H1 (cell line): Measurements from ENCODE around the gene RNU7-1. TPM values are rescaled to one million over a fixed set of nuclear protein-coding genes. Genes with fewer than 3 reads are reported as not detected.

Experiments
- CTCF ChIA-PET: fragments of 300-600 bp; sonication (Branson Sonifier 250); formaldehyde crosslinking; loops from one replicate; lab custom pipeline; 2021; ENCODE audit not compliant: partially characterized antibody; lab: Charles Lee
- POLR2A ChIA-PET: fragments of 300-600 bp; sonication (Branson Sonifier 250); formaldehyde crosslinking; loops from one replicate; lab custom pipeline; 2021; ENCODE audit warnings: inconsistent platforms; ENCODE audit not compliant: partially characterized antibody; lab: Charles Lee
- DNase-seq, 2 experiments: peaks; one replicate each; pipeline versions ENCODE4 v3.0.0 to v3.0.0-alpha.2; 2010 to 2022; ENCODE audit warnings: low spot score in 2 of 2, low read depth in 1 of 2, mixed read lengths in 1 of 2
- FAIRE-seq: peaks from 2 replicates; lab custom pipeline; 2011; peaks lifted over from hg19 to GRCh38; lab: Jason Lieb, UNC
- H2AFZ ChIP-seq: 2 replicates; pipeline ENCODE4 v1.8.1; 2012; ENCODE audit warnings: low read length, inconsistent platforms
- H2AK5ac ChIP-seq: 2 replicates; pipeline ENCODE4 v1.6.1; 2013; ENCODE audit warnings: low read depth, low read length
- H2BK120ac ChIP-seq: replicated peaks from 2 replicates; pipeline ENCODE3; 2013; ENCODE audit warnings: low read depth, low read length, inconsistent platforms
- H2BK12ac ChIP-seq: 2 replicates; pipeline ENCODE4 v1.6.1; 2013; ENCODE audit warnings: low read depth, low read length
- H2BK15ac ChIP-seq: 2 replicates; pipeline ENCODE4 v1.6.1; 2013; ENCODE audit warnings: low read length
- H2BK20ac ChIP-seq: 2 replicates; pipeline ENCODE4 v1.6.1; 2013; ENCODE audit warnings: low read length
- H2BK5ac ChIP-seq: 2 replicates; pipeline ENCODE4 v1.6.1; 2013; ENCODE audit warnings: low read depth, low read length
- H3K14ac ChIP-seq: 2 replicates; pipeline ENCODE4 v1.6.1; 2013; ENCODE audit warnings: inconsistent platforms; ENCODE audit not compliant: insufficient read length
- H3K18ac ChIP-seq: 2 replicates; pipeline ENCODE4 v1.6.1; 2013; ENCODE audit warnings: low read length; ENCODE audit errors: extremely low read depth
- H3K23ac ChIP-seq: 2 replicates; pipeline ENCODE4 v1.6.1; 2013; ENCODE audit warnings: inconsistent platforms; ENCODE audit not compliant: insufficient read length
- H3K23me2 ChIP-seq: 2 replicates; pipeline ENCODE4 v1.6.1; 2013; ENCODE audit warnings: low read depth, low read length
- H3K27ac ChIP-seq: 2 replicates; pipeline ENCODE4 v1.6.1; 2011; ENCODE audit warnings: low read depth, low read length, inconsistent platforms
- H3K27me3 ChIP-seq, 4 experiments: replicated peaks in 1 of 4; 1 replicate in 1 of 4; 2 replicates in 3 of 4; pipeline versions ENCODE4 v1.6.1 to v1.8.1; 2011 to 2013; ENCODE audit warnings: low read length in 3 of 4, mild to moderate bottlenecking in 3 of 4, inconsistent platforms in 2 of 4, mixed read lengths in 2 of 4, moderate library complexity in 1 of 4; ENCODE audit not compliant: control insufficient read depth in 3 of 4, insufficient read depth in 3 of 4; ENCODE audit errors: extremely low read depth in 1 of 4
- H3K36me3 ChIP-seq, 4 experiments: 2 replicates each; pipeline versions ENCODE4 v1.6.1 to v1.8.1; 2011 to 2013; ENCODE audit warnings: mild to moderate bottlenecking in 4 of 4, low read length in 3 of 4, moderate library complexity in 2 of 4, control low read depth in 1 of 4, inconsistent platforms in 1 of 4; ENCODE audit not compliant: insufficient read depth in 4 of 4, control insufficient read depth in 2 of 4
- H3K4ac ChIP-seq: replicated peaks from 2 replicates; pipeline ENCODE3; 2013; ENCODE audit warnings: low read length, low read depth, mixed read lengths, inconsistent platforms; ENCODE audit not compliant: insufficient read length
- H3K4me1 ChIP-seq, 4 experiments: replicated peaks in 1 of 4; 1 replicate in 1 of 4; 2 replicates in 3 of 4; pipeline versions ENCODE4 v1.6.1 to v1.8.1; 2011 to 2013; ENCODE audit warnings: low read length in 3 of 4, inconsistent platforms in 2 of 4, mixed read lengths in 1 of 4; ENCODE audit not compliant: insufficient read depth in 4 of 4, control insufficient read depth in 3 of 4
- H3K4me2 ChIP-seq, 2 experiments: 2 replicates each; pipeline versions ENCODE4 v1.6.1 to v1.8.1; 2011 to 2013; ENCODE audit warnings: low read depth in 2 of 2, low read length in 2 of 2, control low read depth in 1 of 2, inconsistent platforms in 1 of 2, mild to moderate bottlenecking in 1 of 2; ENCODE audit not compliant: insufficient read depth in 1 of 2
- H3K4me3 ChIP-seq, 4 experiments: fragments of 200-600, 300-600 bp in 1 of 4; sonication (generic), shearing (Covaris generic), sonication (Bioruptor Twin) in 1 of 4; 2 replicates each; pipeline versions ENCODE4 v1.5.1 to v1.8.1; 2011 to 2016; ENCODE audit warnings: low read length in 4 of 4, low read depth in 3 of 4, control low read depth in 2 of 4, inconsistent platforms in 2 of 4, mild to moderate bottlenecking in 2 of 4, mixed read lengths in 1 of 4, moderate library complexity in 1 of 4; ENCODE audit not compliant: insufficient read depth in 2 of 4; ENCODE audit errors: extremely low read depth in 1 of 4
- H3K56ac ChIP-seq: replicated peaks from 2 replicates; pipeline ENCODE3; 2013; ENCODE audit warnings: low read depth, mild to moderate bottlenecking, mixed read lengths, low read length, inconsistent platforms; ENCODE audit not compliant: insufficient read length
- H3K79me1 ChIP-seq: 2 replicates; pipeline ENCODE4 v1.6.1; 2013; ENCODE audit warnings: low read depth, low read length, control low read depth
- H3K79me2 ChIP-seq, 2 experiments: 2 replicates each; pipeline versions ENCODE4 v1.6.1 to v1.8.1; 2012 to 2013; ENCODE audit warnings: low read length in 2 of 2, mild to moderate bottlenecking in 2 of 2, inconsistent platforms in 1 of 2; ENCODE audit not compliant: insufficient read depth in 2 of 2, control insufficient read depth in 1 of 2
- H3K9ac ChIP-seq, 4 experiments: replicated peaks in 1 of 4; 1 replicate in 1 of 4; 2 replicates in 3 of 4; pipeline versions ENCODE4 v1.6.1 to v1.8.1; 2011 to 2013; ENCODE audit warnings: low read depth in 3 of 4, low read length in 3 of 4, control low read depth in 2 of 4, mild to moderate bottlenecking in 2 of 4, moderate library complexity in 2 of 4, inconsistent platforms in 1 of 4; ENCODE audit errors: extremely low read depth in 1 of 4
- H3K9me3 ChIP-seq, 2 experiments: 2 replicates each; pipeline versions ENCODE4 v1.6.1 to v1.8.1; 2012 to 2013; ENCODE audit warnings: mild to moderate bottlenecking in 2 of 2, moderate library complexity in 2 of 2, control low read depth in 1 of 2, inconsistent platforms in 1 of 2, low read depth in 1 of 2, low read length in 1 of 2, mixed read lengths in 1 of 2; ENCODE audit not compliant: insufficient read depth in 2 of 2
- H4K20me1 ChIP-seq, 2 experiments: replicated peaks in 1 of 2; 2 replicates each; pipeline versions ENCODE3 to v1.8.1; 2011 to 2013; ENCODE audit warnings: inconsistent platforms in 2 of 2, low read length in 2 of 2, mild to moderate bottlenecking in 1 of 2; ENCODE audit not compliant: insufficient read depth in 2 of 2, control insufficient read depth in 1 of 2
- H4K5ac ChIP-seq: 2 replicates; pipeline ENCODE4 v1.6.1; 2013; ENCODE audit warnings: low read length, low read depth, mixed read lengths, inconsistent platforms; ENCODE audit not compliant: insufficient read length
- H4K8ac ChIP-seq: 2 replicates; pipeline ENCODE4 v1.8.0; 2013; ENCODE audit warnings: mild to moderate bottlenecking, moderate library complexity, low read length, inconsistent platforms; ENCODE audit not compliant: insufficient read depth; ENCODE audit errors: extremely low read depth
- H4K91ac ChIP-seq: replicated peaks from 2 replicates; pipeline ENCODE3; 2013; ENCODE audit warnings: low read length, mixed read lengths, inconsistent platforms; ENCODE audit not compliant: insufficient read length
- ASH2L ChIP-seq: fragments of 200-600, 300-600 bp; sonication (generic); IDR thresholded peaks from one replicate; pipeline ENCODE4 v1.7.1; 2017; ENCODE audit warnings: low read length
- EP300 ChIP-seq, 2 experiments: IDR thresholded peaks; 1 replicate in 1 of 2; 2 replicates in 1 of 2; pipeline ENCODE4 v1.6.1; 2011 to 2012; ENCODE audit warnings: low read depth in 2 of 2, low read length in 2 of 2, mild to moderate bottlenecking in 2 of 2, borderline replicate concordance in 1 of 2, inconsistent platforms in 1 of 2, moderate library complexity in 1 of 2
- HDAC6 ChIP-seq: IDR thresholded peaks from one replicate; pipeline ENCODE4 v1.7.1; 2012; ENCODE audit warnings: low read depth, mild to moderate bottlenecking, inconsistent platforms, low read length, moderate library complexity
- MAFK ChIP-seq: IDR thresholded peaks from 2 replicates; pipeline ENCODE4 v1.6.1; 2012; ENCODE audit warnings: low read depth, mild to moderate bottlenecking, improper control_type of control experiment, low read length
- NANOG ChIP-seq: IDR thresholded peaks from 2 replicates; pipeline ENCODE4 v1.6.1; 2011; ENCODE audit warnings: low read length, low read depth, mild to moderate bottlenecking, inconsistent platforms; ENCODE audit not compliant: insufficient read depth, poor library complexity, severe bottlenecking
- RNF2 ChIP-seq: fragments of 200-900, 300-1000 bp; sonication (generic); IDR thresholded peaks from 2 replicates; pipeline ENCODE4 v1.7.1; 2016; ENCODE audit warnings: borderline replicate concordance, low read depth, mild to moderate bottlenecking, antibody characterized with exemption, low read length; ENCODE audit not compliant: poor library complexity, severe bottlenecking; ENCODE audit errors: missing control alignments
- SP4 ChIP-seq: IDR thresholded peaks from 2 replicates; pipeline ENCODE4 v1.6.1; 2012; ENCODE audit warnings: low read length, inconsistent platforms
- WGBS, 2 experiments: shearing (Covaris generic) in 1 of 2; methylation state at CpG; one replicate each; pipeline versions ENCODE4 v1.1.6 to v1.1.7; 2013 to 2015; ENCODE audit warnings: low lambda C conversion rate in 2 of 2, mixed read lengths in 2 of 2, inconsistent platforms in 1 of 2, low coverage in 1 of 2, missing lambda C conversion rate in 1 of 2; ENCODE audit not compliant: insufficient replicate concordance in 2 of 2, insufficient coverage in 1 of 2, insufficient read length in 1 of 2; ENCODE audit errors: extremely low coverage in 1 of 2, missing lambda C conversion rate in 1 of 2; 5-methylcytosine and 5-hydroxymethylcytosine counted together
- polyA plus RNA-seq, 7 experiments: library from polyadenylated mRNA; depleted of rRNA in 3 of 7; stranded (reverse) in 5 of 7; unstranded in 2 of 7; fragments of >200 nt in 5 of 7; fragments of 200-250 nt in 2 of 7; gene quantifications; 1 replicate in 5 of 7; 2 replicates in 1 of 7; 4 replicates in 1 of 7; pipeline versions ENCODE4 v1.2.1 to v1.2.3, GENCODE V29; 2011 to 2013; ENCODE audit warnings: missing spikeins in 2 of 7, mixed read lengths in 2 of 7
- total RNA-seq: library from RNA; stranded (reverse); fragmentation: NEBNext Ultra II Directional; extraction: Animal tissue kit (Norgen Biotek cat#: 25700); gene quantifications from 2 replicates; pipeline ENCODE4 v1.2.1, GENCODE V29; 2021
- TF ChIP-seq, protein P1 (sequence below): IDR thresholded peaks from 2 replicates; pipeline ENCODE4 v1.6.1; 2011; ENCODE audit warnings: low read length, improper control_type of control experiment

The RNU7-1 gene
- total and polyA plus RNA-seq, 2 of the 8 experiments (the other 6 are each of a cell fraction or from before 2014, with no cell fraction given): not detected

DNA sequence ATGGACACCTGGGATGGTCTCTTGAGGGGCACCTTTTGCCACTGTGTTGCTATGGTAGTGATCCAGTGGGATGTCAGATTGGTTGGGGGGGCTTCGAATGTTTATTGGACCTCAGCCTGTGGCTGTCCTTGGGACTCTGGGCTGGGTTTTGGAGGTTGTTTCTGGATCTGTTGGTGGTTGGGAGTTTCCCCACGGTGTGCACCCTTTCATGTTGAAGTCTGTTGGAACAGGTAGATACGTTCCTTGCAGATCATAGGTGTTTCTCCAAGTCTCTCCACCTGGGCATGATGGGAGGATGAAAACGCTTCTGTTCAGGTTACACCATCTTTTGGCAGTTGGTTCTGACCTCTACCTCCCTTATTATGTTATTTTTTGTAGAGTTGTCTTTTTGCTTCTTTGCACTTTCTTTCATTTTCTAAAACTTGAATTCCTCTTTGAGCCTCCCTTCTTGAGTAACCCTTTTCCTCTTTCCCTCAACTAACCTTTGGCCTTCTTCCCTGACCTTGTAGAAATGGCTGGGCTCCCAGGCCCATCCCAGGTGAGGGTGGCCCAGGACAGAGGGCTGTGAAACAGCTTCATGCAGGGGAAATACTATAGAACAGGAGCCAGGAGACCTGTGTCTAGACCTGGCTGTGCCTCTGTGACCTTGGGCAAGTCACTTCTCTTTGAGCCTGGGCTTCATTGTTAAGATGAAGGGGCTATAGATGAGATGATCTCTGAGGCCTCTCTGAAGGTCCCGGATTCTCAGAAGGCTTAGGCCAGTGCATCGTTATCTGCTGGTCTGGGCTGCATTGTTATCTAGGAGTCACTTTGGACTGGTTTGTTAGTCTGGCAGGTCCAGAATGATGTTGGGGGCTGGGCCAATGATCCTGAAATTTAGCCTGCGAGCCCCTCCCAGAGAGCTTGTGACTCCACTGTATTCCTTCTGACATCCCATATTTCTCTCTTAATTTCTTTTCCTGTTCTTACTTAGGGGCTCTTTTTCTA, 13.9 kb upstream of the RNU7-1 start:
- peaks cover 9 to 26% (median 13%) of the 10 kb centered on the region in 4 experiments for H3K4me1 ChIP-seq
- ChIA-PET CTCF (interaction anchor here (0.6 to 20.2 kb wide), 6 partner anchors 10 to 60 kb away, joined by 3 to 253 read pairs (median 6); partner anchors contain the start of genes C12orf57, RNU7-1, SPSB2 and TPI1), POLR2A (interaction anchor here (1.0 to 44.0 kb wide), 9 partner anchors 8 to 290 kb away, joined by 3 to 1596 read pairs (median 3); partner anchors contain the start of genes C12orf57, EMG1, ENO2 and LRRC23)
- peaks cover 27 to 39% of the 10 kb centered on the region in 2 experiments for H3K79me2 ChIP-seq
- H2BK20ac ChIP-seq: 0 out of 2 replicates have a peak overlapping the region, but pooled peaks have one; percentile 23
- H3K27me3 ChIP-seq: no peaks in the 10 kb centered on the region
- H3K23me2 ChIP-seq: peaks cover 27% of the 10 kb centered on the region
- FAIRE-seq (no peak), DNase-seq (no peak)
- H3K4me2 ChIP-seq: peak overlapping the region; percentile 84 to 90
- H3K36me3 ChIP-seq: peaks cover 6 to 18% (median 13%) of the 10 kb centered on the region in 4 experiments; a peak in 7 of 8 replicates
- H3K9me3 ChIP-seq: no peaks in the 10 kb centered on the region
- no peak overlapping the region for H4K5ac ChIP-seq
- H2BK5ac ChIP-seq: peak overlapping the region; percentile 71; the same call in 1 of the 2 replicates
- peaks cover 17% of the 10 kb centered on the region for H3K79me1 ChIP-seq
- H3K9ac ChIP-seq: peak overlapping the region in 2 of 4 experiments; percentile 35 to 39; a peak in 3 of 7 replicates
- H4K91ac ChIP-seq: no peak overlapping the region
- no peak overlapping the region for H2AFZ ChIP-seq
- peak overlapping the region; percentile 55; the same call in 1 of the 2 replicates for H2AK5ac ChIP-seq
- H3K4ac ChIP-seq: no peak overlapping the region
- no peak overlapping the region for H3K23ac ChIP-seq
- 91% methylated on average over 7 of the region's 7 CpGs; no CpG with 5 or more reads in 1 of the 2 experiments for WGBS, 2 experiments
- no peak overlapping the region for H4K8ac ChIP-seq
- H3K27ac ChIP-seq: no peak overlapping the region
- H3K14ac ChIP-seq: no peak overlapping the region
- H3K18ac ChIP-seq: no peak overlapping the region
- peak overlapping the region; percentile 75; the same call in 1 of the 2 replicates for H2BK12ac ChIP-seq
- H3K56ac ChIP-seq: no peak overlapping the region
- H2BK120ac ChIP-seq: no peak overlapping the region
- peaks cover 17 to 23% of the 10 kb centered on the region in 2 experiments for H4K20me1 ChIP-seq
- no peak overlapping the region for H2BK15ac ChIP-seq
- peak overlapping the region; percentile 90 to 99 (median 92) for H3K4me3 ChIP-seq
- TF ChIP-seq ASH2L (no peak), NANOG (no peak), MAFK (no peak), HDAC6 (no peak), RNF2 (no peak), SP4 (no peak), EP300 (IDR thresholded peaks at IDR 0.05; ENCODE audit: borderline replicate concordance in 1 of 2, low read depth in 2 of 2, low read length in 2 of 2) (no peak)
- TF ChIP-seq, protein P1, sequence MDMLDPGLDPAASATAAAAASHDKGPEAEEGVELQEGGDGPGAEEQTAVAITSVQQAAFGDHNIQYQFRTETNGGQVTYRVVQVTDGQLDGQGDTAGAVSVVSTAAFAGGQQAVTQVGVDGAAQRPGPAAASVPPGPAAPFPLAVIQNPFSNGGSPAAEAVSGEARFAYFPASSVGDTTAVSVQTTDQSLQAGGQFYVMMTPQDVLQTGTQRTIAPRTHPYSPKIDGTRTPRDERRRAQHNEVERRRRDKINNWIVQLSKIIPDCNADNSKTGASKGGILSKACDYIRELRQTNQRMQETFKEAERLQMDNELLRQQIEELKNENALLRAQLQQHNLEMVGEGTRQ: no peak
